Occipital lobe (tissue), 2 donors: ENCODE data around the gene CXCL5. TPM values are rescaled to one million over a fixed set of nuclear protein-coding genes. Genes with fewer than 3 reads are reported as not detected.
"Not testable (repeated sequence)": the region's sequence is repeated elsewhere in the genome, so short reads cannot be mapped to it uniquely, and the experiment has no call there.

ENCODE experiments used
- DNase-seq: peaks from one replicate; lab custom pipeline; 2025; lab: John Stamatoyannopoulos, UW
- total RNA-seq: library from RNA; depleted of rRNA; stranded (reverse); fragments of >200 nt; gene quantifications from one replicate; pipeline ENCODE4 v1.2.3, GENCODE V29; 2014

Gene CXCL5
- total RNA-seq, 1 donor from 2014 or later: 0.16 TPM

GRCh38 chr4:74015126-74015780 lies 16.8 kb upstream of the CXCL5 start:
- DNase-seq: no peak

- no peak for DNase-seq
Measured at GRCh38 chr4:74014332-74014731, 15.9 kb upstream of the CXCL5 start.

- DNase-seq: no peak
Measured at GRCh38 chr4:74013264-74013663, 14.8 kb upstream of the CXCL5 start.

GRCh38 chr4:74012130-74012529 lies 13.7 kb upstream of the CXCL5 start:
- DNase-seq: no peak

- DNase-seq: no peak
Measured at GRCh38 chr4:74009307-74009706, 10.8 kb upstream of the CXCL5 start.

- no peak for DNase-seq
Measured at GRCh38 chr4:74006009-74006476, 7.6 kb upstream of the CXCL5 start.

- no peak for DNase-seq
Measured at GRCh38 chr4:74005528-74005927, 7.1 kb upstream of the CXCL5 start.

GRCh38 chr4:74004668-74005067 lies 6.2 kb upstream of the CXCL5 start:
- DNase-seq: no peak

- DNase-seq: no peak
Measured at GRCh38 chr4:74000301-74000700, 1.8 kb upstream of the CXCL5 start.

- DNase-seq: no peak
Measured at GRCh38 chr4:73992050-73992449, 6.4 kb downstream of the CXCL5 start.

- no peak for DNase-seq
Measured at GRCh38 chr4:73991742-73992000, 6.8 kb downstream of the CXCL5 start.

GRCh38 chr4:73990988-73991741 lies 7.3 kb downstream of the CXCL5 start:
- DNase-seq: no peak

GRCh38 chr4:73989928-73990327 lies 8.5 kb downstream of the CXCL5 start:
- DNase-seq: no peak

- no peak for DNase-seq
Measured at GRCh38 chr4:73989031-73989430, 9.4 kb downstream of the CXCL5 start.

GRCh38 chr4:73988061-73988460 lies 10.4 kb downstream of the CXCL5 start, which contains the start of gene PPBP:
Gene PPBP, minus strand, starts transcription at chr4:73988190. Its CDS starts 87 bp downstream, at chr4:73988103.
- no peak for DNase-seq

- no peak for DNase-seq
Measured at GRCh38 chr4:73985528-73985852, 13.0 kb downstream of the CXCL5 start.

GRCh38 chr4:73984736-73985527 lies 13.5 kb downstream of the CXCL5 start:
- DNase-seq: no peak

- DNase-seq: not testable (repeated sequence)
Measured at GRCh38 chr4:73981175-73981574, 17.3 kb downstream of the CXCL5 start.

GRCh38 chr4:73979407-73979957 lies 19.0 kb downstream of the CXCL5 start:
- no peak for DNase-seq

- DNase-seq: no peak
Measured at GRCh38 chr4:73978886-73979285, 19.6 kb downstream of the CXCL5 start.

GRCh38 chr4:73976716-73977115 lies 21.8 kb downstream of the CXCL5 start:
- DNase-seq: no peak

- DNase-seq: no peak
Measured at GRCh38 chr4:73976217-73976616, 22.3 kb downstream of the CXCL5 start.
